ENCODE data around the gene FARP1.

- TF ChIP-seq POLR2A (IDR thresholded peaks at IDR 0.05), result no peak
- TF ChIP-seq CTCF (IDR thresholded peaks at IDR 0.05), result no peak
These were observed 297.6 kb downstream of the FARP1 start for GRCh38 chr13:98440390-98441055.
